BJ (cell line): ENCODE results near the gene ITSN1. TPM values are rescaled to one million over a fixed set of nuclear protein-coding genes. Genes with fewer than 3 reads are reported as not detected.

Experiments
- CTCF ChIA-PET: fragments of 350-600 bp; formaldehyde crosslinking; extraction: SDS; loops from one replicate; lab custom pipeline; 2021; ENCODE audit warnings: antibody characterized with exemption, inconsistent platforms; lab: Yijun Ruan, JAX
- POLR2A ChIA-PET: fragments of 300-600 bp; sonication (Branson Sonifier 250); formaldehyde crosslinking; extraction: SDS; loops from one replicate; lab custom pipeline; 2021; ENCODE audit warnings: antibody characterized with exemption; lab: Charles Lee
- DNase-seq: peaks from one replicate; pipeline ENCODE4 v3.0.0-alpha.2; 2011; ENCODE audit warnings: low read depth
- H3K27me3 ChIP-seq: 2 replicates; pipeline ENCODE4 v1.6.0; 2011; ENCODE audit warnings: low read length; ENCODE audit not compliant: control insufficient read depth, insufficient read depth
- H3K36me3 ChIP-seq: 2 replicates; pipeline ENCODE4 v1.5.1; 2011; ENCODE audit warnings: low read length; ENCODE audit not compliant: control insufficient read depth, insufficient read depth
- H3K4me3 ChIP-seq: 2 replicates; pipeline ENCODE4 v1.5.1; 2011; ENCODE audit warnings: low read depth, mild to moderate bottlenecking, control low read depth, low read length
- CTCF ChIP-seq: IDR thresholded peaks from 2 replicates; pipeline ENCODE4 v1.5.1; 2011; ENCODE audit warnings: low read depth, mild to moderate bottlenecking, control low read depth, inconsistent platforms, low read length, moderate library complexity; ENCODE audit not compliant: insufficient read depth
- polyA plus RNA-seq: library from polyadenylated mRNA; depleted of rRNA; stranded (reverse); fragments of >200 nt; gene quantifications from 2 replicates; pipeline ENCODE4 v1.2.3, GENCODE V29; 2011; rRNA removed

The ITSN1 gene
- polyA plus RNA-seq, 1 experiment, result 68.4 TPM

DNA sequence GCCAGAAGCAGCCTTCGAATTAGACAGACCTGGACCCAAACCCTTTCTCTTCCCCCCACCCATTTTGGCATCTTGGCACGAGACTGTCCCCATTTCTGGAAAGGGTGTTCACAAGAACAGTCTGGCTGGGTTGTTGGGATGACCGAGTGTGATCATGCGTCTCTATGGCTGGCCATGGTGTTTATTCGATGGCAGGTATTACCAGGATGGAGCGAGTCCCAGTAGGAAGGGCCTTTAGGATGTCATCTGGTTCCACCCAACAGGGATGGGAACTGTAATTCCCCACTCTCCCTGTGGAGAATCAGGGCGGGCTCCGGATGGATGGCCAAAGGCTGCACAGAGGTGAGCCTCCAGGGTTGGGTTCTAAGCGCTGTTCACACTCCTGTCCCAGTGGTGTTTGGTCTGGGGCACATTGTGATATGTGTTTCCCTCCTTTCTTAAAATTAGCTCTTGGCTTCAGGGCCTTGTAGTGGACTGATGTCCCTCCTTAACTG, 306.7 kb downstream of the ITSN1 start:
- ChIA-PET CTCF (interaction anchor here (1.2 to 1.4 kb wide), 3 partner anchors 25 to 399 kb away, joined by 3 read pairs; no protein-coding TSS in a partner anchor), POLR2A (no interaction called here)
- no peaks in the 10 kb centered on the region for H3K27me3 ChIP-seq
- H3K36me3 ChIP-seq, result no peaks in the 10 kb centered on the region
- DNase-seq, result no peak
- no peak overlapping the region for H3K4me3 ChIP-seq
- no peak for TF ChIP-seq CTCF

Other genes starting within 250 kb of the ITSN1 start
- gene IFNGR2, start 239.1 kb upstream of the ITSN1 start, polyA plus RNA-seq, result 107 and 114 TPM in 2 replicates
- gene TMEM50B, start 162.5 kb upstream of the ITSN1 start, polyA plus RNA-seq, result 23.5 and 32.1 TPM in 2 replicates
- gene DNAJC28, start 150.8 kb upstream of the ITSN1 start, polyA plus RNA-seq, result 0.38 and 0.91 TPM in 2 replicates
- gene GART, start 100.4 kb upstream of the ITSN1 start, polyA plus RNA-seq, result 14.8 and 25.7 TPM in 2 replicates
- gene SON, start 99.5 kb upstream of the ITSN1 start, polyA plus RNA-seq, result 41.6 and 62.8 TPM in 2 replicates
- gene DONSON, start 53.8 kb upstream of the ITSN1 start, polyA plus RNA-seq, result 12.7 and 19.4 TPM in 2 replicates
- gene CRYZL1, start 760 bp upstream of the ITSN1 start, polyA plus RNA-seq, result 21.2 and 43.0 TPM in 2 replicates